ENCODE results near the gene PALLD. TPM values are rescaled to one million over a fixed set of nuclear protein-coding genes. Genes with fewer than 3 reads are reported as not detected.

The PALLD gene
- total and polyA plus RNA-seq, 2 donors (not counting 3 experiments of a cell fraction or from before 2014, with no cell fraction given) = 13.4 to 48.2 TPM

- POLR2A ChIA-PET = no interaction called here
- Histone ChIP-seq H3K9me3 (replicated peaks; ENCODE audit: control insufficient read depth, insufficient read depth, low read length) (no peaks in the 10 kb centered on the region), H3K4me2 (ENCODE audit: insufficient read depth, low read length) (no peak overlapping the region), H3K27ac (ENCODE audit: insufficient read depth, low read depth, low read length) (no peak overlapping the region), H4K20me1 (replicated peaks; ENCODE audit: control insufficient read depth, extremely low read depth, insufficient read depth, low read length) (no peaks in the 10 kb centered on the region), H3K4me1 (ENCODE audit: control insufficient read depth, extremely low read depth, insufficient read depth, low read length) (peaks cover 19% of the 10 kb centered on the region), H3K79me2 (ENCODE audit: control insufficient read depth, insufficient read depth, low read length) (no peaks in the 10 kb centered on the region), H3K27me3 (ENCODE audit: control insufficient read depth in 2 of 2, insufficient read depth in 2 of 2, low read length in 2 of 2) (no peaks in the 10 kb centered on the region), H2AFZ (ENCODE audit: low read depth, low read length) (peak overlapping the region; percentile 28), H3K36me3 (ENCODE audit: control insufficient read depth in 2 of 2, extremely low read depth in 1 of 2, insufficient read depth in 2 of 2, low read length in 2 of 2) (no peaks in the 10 kb centered on the region), H3K9me1 (replicated peaks; ENCODE audit: control insufficient read depth, extremely low read depth, insufficient read depth, low read length) (no peaks in the 10 kb centered on the region), H3K4me3 (replicated peaks in 1 of 3; ENCODE audit: insufficient read depth in 1 of 3, low read depth in 1 of 3, low read length in 3 of 3) (no peak overlapping the region), H3K9ac (replicated peaks; ENCODE audit: extremely low read depth, insufficient read depth, low read length) (no peak overlapping the region)
- CTCF ChIA-PET = interaction anchor here (1.0 to 1.4 kb wide), 3 partner anchors 136 to 184 kb away, joined by 3 to 4 read pairs (median 3); no protein-coding TSS in a partner anchor
- TF ChIP-seq EZH2 (IDR thresholded peaks at IDR 0.05; ENCODE audit: borderline replicate concordance, low read depth, low read length, severe bottlenecking) (no peak), GATA2 (IDR thresholded peaks at IDR 0.05; ENCODE audit: insufficient read depth, insufficient read length, low read depth, low read length) (no peak), POLR2AphosphoS5 (IDR thresholded peaks at IDR 0.05; ENCODE audit: insufficient read depth, low read depth, low read length) (no peak), FOS (IDR thresholded peaks at IDR 0.05; ENCODE audit: borderline replicate concordance, insufficient read depth, low read length) (peak; percentile 43)
- dilution Hi-C loops (cut with MboI; ENCODE audit: extremely low pct_ligation_motif_present, low sequenced_read_pairs) = no loop called here
- no TSS peak for BruUV-seq (replicated peaks)
- no peak for FAIRE-seq
- intact Hi-C loops (cut with micrococcal nuclease) = loop anchor here (5.0 kb wide), 2 partner anchors 47 to 182 kb away; no protein-coding TSS in a partner anchor
- DNase-seq (ENCODE audit: low read depth, low spot score) = peak; percentile 72
Observed at GRCh38 chr4:168769416-168769815, 272.6 kb downstream of the PALLD start.

- no peaks in the 10 kb centered on the region for H3K79me2 ChIP-seq (ENCODE audit: control insufficient read depth, insufficient read depth, low read length)
- intact Hi-C loops (cut with micrococcal nuclease) (loop anchor here (5.0 kb wide), 2 partner anchors 48 to 183 kb away; no protein-coding TSS in a partner anchor), dilution Hi-C loops (cut with MboI; ENCODE audit: extremely low pct_ligation_motif_present, low sequenced_read_pairs) (no loop called here)
- H3K9me1 ChIP-seq (replicated peaks; ENCODE audit: control insufficient read depth, extremely low read depth, insufficient read depth, low read length) = no peaks in the 10 kb centered on the region
- no peak overlapping the region for H2AFZ ChIP-seq (ENCODE audit: low read depth, low read length)
- no peak overlapping the region for H3K4me3 ChIP-seq (replicated peaks in 1 of 3; ENCODE audit: insufficient read depth in 1 of 3, low read depth in 1 of 3, low read length in 3 of 3)
- no peak overlapping the region for H3K4me2 ChIP-seq (ENCODE audit: insufficient read depth, low read length)
- ChIA-PET POLR2A (no interaction called here), CTCF (interaction anchor here (1.2 to 1.4 kb wide), 2 partner anchors 136 to 185 kb away, joined by 3 to 4 read pairs; no protein-coding TSS in a partner anchor)
- FAIRE-seq (no peak), DNase-seq (ENCODE audit: low read depth, low spot score) (no peak)
- H4K20me1 ChIP-seq (replicated peaks; ENCODE audit: control insufficient read depth, extremely low read depth, insufficient read depth, low read length) = no peaks in the 10 kb centered on the region
- H3K27me3 ChIP-seq (ENCODE audit: control insufficient read depth in 2 of 2, insufficient read depth in 2 of 2, low read length in 2 of 2) = no peaks in the 10 kb centered on the region
- H3K27ac ChIP-seq (ENCODE audit: insufficient read depth, low read depth, low read length) = no peak overlapping the region
- H3K9ac ChIP-seq (replicated peaks; ENCODE audit: extremely low read depth, insufficient read depth, low read length) = no peak overlapping the region
- peaks cover 19% of the 10 kb centered on the region for H3K4me1 ChIP-seq (ENCODE audit: control insufficient read depth, extremely low read depth, insufficient read depth, low read length)
- TF ChIP-seq JUN (IDR thresholded peaks at IDR 0.05; ENCODE audit: borderline replicate concordance, insufficient read depth, insufficient read length, low read depth) (no peak), MAX (IDR thresholded peaks at IDR 0.05; ENCODE audit: insufficient read depth, insufficient read length) (no peak), EZH2 (IDR thresholded peaks at IDR 0.05; ENCODE audit: borderline replicate concordance, low read depth, low read length, severe bottlenecking) (no peak), GATA2 (IDR thresholded peaks at IDR 0.05; ENCODE audit: insufficient read depth, insufficient read length, low read depth, low read length) (no peak), POLR2A (IDR thresholded peaks at IDR 0.05; ENCODE audit: low read depth, low read length) (no peak), FOS (IDR thresholded peaks at IDR 0.05; ENCODE audit: borderline replicate concordance, insufficient read depth, low read length) (no peak), CTCF (IDR thresholded peaks at IDR 0.05; ENCODE audit: extremely low read depth in 1 of 2, insufficient read depth in 1 of 2, low read depth in 1 of 2, low read length in 2 of 2) (no peak), MYC (IDR thresholded peaks at IDR 0.05; ENCODE audit: low read depth, low read length) (no peak), POLR2AphosphoS5 (IDR thresholded peaks at IDR 0.05; ENCODE audit: insufficient read depth, low read depth, low read length) (no peak)
- no peaks in the 10 kb centered on the region for H3K36me3 ChIP-seq (ENCODE audit: control insufficient read depth in 2 of 2, extremely low read depth in 1 of 2, insufficient read depth in 2 of 2, low read length in 2 of 2)
- no peaks in the 10 kb centered on the region for H3K9me3 ChIP-seq (replicated peaks; ENCODE audit: control insufficient read depth, insufficient read depth, low read length)
- no TSS peak for BruUV-seq (replicated peaks)
Observed at GRCh38 chr4:168769837-168770236, 273.0 kb downstream of the PALLD start.

Measured in endothelial cell of umbilical vein (primary cell).